SK-N-SH treated with all-trans-retinoic acid at 6 μM for 48 hours (cell line): Measurements from ENCODE around the gene ROBO2.

ENCODE experiments used
- ATAC-seq: fragments of 200-7000 bp; cut with Tn5 transposase; 3 replicates; pipeline ENCODE4 v1.9.1; 2020; ENCODE audit warnings: mild to moderate bottlenecking, moderate library complexity
- ARNTL ChIP-seq: fragments of 450-650 bp; formaldehyde crosslinking; IDR thresholded peaks from 2 replicates; pipeline ENCODE4 v1.5.0; 2020; ENCODE audit warnings: low read depth, mild to moderate bottlenecking, moderate library complexity, borderline replicate concordance
- BACH2 ChIP-seq: fragments of 250-450 bp; sonication (Bioruptor Pico); IDR thresholded peaks from 2 replicates; pipeline ENCODE4 v1.9.0; 2021; ENCODE audit warnings: mild to moderate bottlenecking, borderline replicate concordance
- CREB5 ChIP-seq: fragments of 250-450 bp; sonication (Bioruptor Pico); IDR thresholded peaks from 2 replicates; pipeline ENCODE4 v1.5.1; 2020; ENCODE audit warnings: low read depth, mild to moderate bottlenecking, moderate library complexity
- CSRNP3 ChIP-seq: fragments of 250-450 bp; sonication (Bioruptor Pico); IDR thresholded peaks from 2 replicates; pipeline ENCODE4 v1.5.1; 2021; ENCODE audit warnings: mild to moderate bottlenecking, moderate library complexity
- ESRRG ChIP-seq: fragments of 250-450 bp; sonication (Bioruptor Pico); IDR thresholded peaks from 2 replicates; pipeline ENCODE4 v1.6.1; 2021; ENCODE audit warnings: mild to moderate bottlenecking
- GLIS3 ChIP-seq: fragments of 250-450 bp; sonication (Bioruptor Pico); IDR thresholded peaks from 2 replicates; pipeline ENCODE4 v1.5.0; 2020; ENCODE audit warnings: mild to moderate bottlenecking, moderate library complexity
- ISL1 ChIP-seq: fragments of 250-450 bp; sonication (Bioruptor Pico); IDR thresholded peaks from 2 replicates; pipeline ENCODE4 v2.1.2; 2022; ENCODE audit warnings: mild to moderate bottlenecking, moderate library complexity
- OSR1 ChIP-seq: fragments of 250-450 bp; sonication (Bioruptor Pico); IDR thresholded peaks from 2 replicates; pipeline ENCODE4 v1.8.0; 2022; ENCODE audit warnings: moderate library complexity, mild to moderate bottlenecking, inconsistent platforms
- POU6F1 ChIP-seq: fragments of 250-450 bp; sonication (Bioruptor Pico); IDR thresholded peaks from 2 replicates; pipeline ENCODE4 v1.8.0; 2021; ENCODE audit warnings: low read depth, mild to moderate bottlenecking, moderate library complexity, borderline replicate concordance
- PPARA ChIP-seq: fragments of 250-450 bp; sonication (Bioruptor Pico); IDR thresholded peaks from 2 replicates; pipeline ENCODE4 v1.5.0; 2020; ENCODE audit warnings: mild to moderate bottlenecking, borderline replicate concordance
- RARB ChIP-seq: fragments of 250-450 bp; sonication (Bioruptor Pico); IDR thresholded peaks from 2 replicates; pipeline ENCODE4 v1.8.0; 2021; ENCODE audit warnings: mild to moderate bottlenecking, moderate library complexity
- SNAI2 ChIP-seq: fragments of 250-450 bp; sonication (Bioruptor Pico); IDR thresholded peaks from 2 replicates; pipeline ENCODE4 v1.5.0; 2020; ENCODE audit warnings: mild to moderate bottlenecking, moderate library complexity
- TCF4 ChIP-seq: fragments of 250-450 bp; sonication (Bioruptor Pico); IDR thresholded peaks from 2 replicates; pipeline ENCODE4 v1.8.0; 2021; ENCODE audit warnings: mild to moderate bottlenecking, moderate library complexity, borderline replicate concordance
- TOX ChIP-seq: fragments of 250-450 bp; sonication (Bioruptor Pico); IDR thresholded peaks from 2 replicates; pipeline ENCODE4 v1.8.0; 2021; ENCODE audit warnings: mild to moderate bottlenecking, moderate library complexity, borderline replicate concordance
- TSHZ2 ChIP-seq: fragments of 250-450 bp; sonication (Bioruptor Pico); IDR thresholded peaks from 2 replicates; pipeline ENCODE4 v1.5.0; 2020; ENCODE audit warnings: mild to moderate bottlenecking, moderate library complexity
- ZC3H10 ChIP-seq: fragments of 250-450 bp; sonication (Bioruptor Pico); IDR thresholded peaks from 2 replicates; pipeline ENCODE4 v1.5.1; 2021; ENCODE audit warnings: mild to moderate bottlenecking, moderate library complexity
- ZFP3 ChIP-seq: fragments of 250-450 bp; sonication (Bioruptor Pico); IDR thresholded peaks from 2 replicates; pipeline ENCODE4 v1.5.0; 2020; ENCODE audit warnings: mild to moderate bottlenecking, moderate library complexity
- ZFP30 ChIP-seq: fragments of 450-650 bp; formaldehyde crosslinking; IDR thresholded peaks from 2 replicates; pipeline ENCODE4 v1.5.0; 2022; ENCODE audit warnings: mild to moderate bottlenecking, moderate library complexity
- ZNF565 ChIP-seq: fragments of 450-650 bp; formaldehyde crosslinking; conservative IDR thresholded peaks from 2 replicates; pipeline ENCODE4 v1.5.0; 2020; ENCODE audit warnings: low read depth, mild to moderate bottlenecking, moderate library complexity
- ZNF70 ChIP-seq: fragments of 450-650 bp; formaldehyde crosslinking; IDR thresholded peaks from 2 replicates; pipeline ENCODE4 v1.5.0; 2020; ENCODE audit warnings: mild to moderate bottlenecking, moderate library complexity
- ZNF8 ChIP-seq: fragments of 450-650 bp; formaldehyde crosslinking; IDR thresholded peaks from 2 replicates; pipeline ENCODE4 v1.5.0; 2020; ENCODE audit warnings: mild to moderate bottlenecking, moderate library complexity

ROBO2 gene

GRCh38 chr3:77125966-77126365 is 86.1 kb downstream of the ROBO2 start:
- ATAC-seq, result no peak
- TF ChIP-seq ISL1 (CRISPR knock-in tag) (peak; percentile 75), CREB5 (CRISPR knock-in tag) (no peak), ZFP3 (CRISPR knock-in tag) (0 out of 2 replicates have a peak, but pooled peaks have one; percentile 11), TCF4 (CRISPR knock-in tag) (peak; percentile 39; the same call in 1 of the 2 replicates), TSHZ2 (peak; percentile 85)

- no peak for ATAC-seq
- TF ChIP-seq RARB (no peak), TCF4 (CRISPR knock-in tag) (no peak), BACH2 (CRISPR knock-in tag) (no peak), ZNF70 (CRISPR knock-in tag) (no peak), GLIS3 (CRISPR knock-in tag) (no peak), ARNTL (no peak), SNAI2 (no peak)
- TF ChIP-seq, all 23 proteins: peak for 0
Observed at GRCh38 chr3:77134769-77135168, 94.9 kb downstream of the ROBO2 start.

GRCh38 chr3:77137559-77137958 is 97.7 kb downstream of the ROBO2 start:
- no peak for ATAC-seq
- TF ChIP-seq PPARA (CRISPR knock-in tag) (no peak), ZC3H10 (CRISPR knock-in tag) (no peak), CSRNP3 (CRISPR knock-in tag) (no peak), POU6F1 (CRISPR knock-in tag) (no peak), CREB5 (CRISPR knock-in tag) (no peak), TSHZ2 (no peak), ARNTL (no peak)
- TF ChIP-seq, all 23 proteins: peak for 0

GRCh38 chr3:77139624-77140023 is 99.7 kb downstream of the ROBO2 start:
- no peak for ATAC-seq
- no peak for TF ChIP-seq ZFP30 (CRISPR knock-in tag)
- no peak for TF ChIP-seq OSR1
- TF ChIP-seq ESRRG, result no peak
- TF ChIP-seq TCF4 (CRISPR knock-in tag), result no peak
- TF ChIP-seq ZFP3 (CRISPR knock-in tag), result no peak
- no peak for TF ChIP-seq TSHZ2
- TF ChIP-seq ZNF8 (CRISPR knock-in tag), result no peak
- no peak for TF ChIP-seq RARB
- TF ChIP-seq ZNF70 (CRISPR knock-in tag), result no peak
- TF ChIP-seq TOX, result no peak
- TF ChIP-seq ZNF565 (CRISPR knock-in tag), result no peak
- TF ChIP-seq ARNTL, result no peak
- no peak for TF ChIP-seq PPARA (CRISPR knock-in tag)
